HepG2 (cell line): ENCODE measurements around the gene SDK1. TPM values are rescaled to one million over a fixed set of nuclear protein-coding genes. Genes with fewer than 3 reads are reported as not detected.

Experiments used
- ATAC-seq: fragments of 200-7000 bp; cut with Tn5 transposase; 3 replicates; pipeline ENCODE4 v1.9.1; 2020; ENCODE audit warnings: mild to moderate bottlenecking, moderate library complexity
- BruUV-seq: library from RNA; stranded (reverse); fragments of 400-500 nt; replicated peaks from 2 replicates; lab custom pipeline; 2021; lab: Mats Ljungman, UMichigan
- CTCF ChIA-PET: fragments of 300-600 bp; formaldehyde crosslinking; extraction: SDS; loops from one replicate; lab custom pipeline; 2021; ENCODE audit warnings: low total read pairs, inconsistent platforms, low intra/inter-chr PET ratio; lab: Yijun Ruan, JAX
- POLR2A ChIA-PET: fragments of 350-600 bp; sonication (Branson Sonifier 250); formaldehyde crosslinking; loops from one replicate; lab custom pipeline; 2020; ENCODE audit warnings: antibody characterized with exemption, inconsistent platforms; lab: Yijun Ruan, JAX
- DNase-seq: peaks from one replicate; pipeline ENCODE4 v3.0.0-alpha.2; 2015; ENCODE audit warnings: low spot score
- FAIRE-seq: peaks from 3 replicates; lab custom pipeline; 2011; peaks lifted over from hg19 to GRCh38; lab: Jason Lieb, UNC
- H2AFZ ChIP-seq: one replicate; pipeline ENCODE4 v1.6.1; 2011; ENCODE audit warnings: low read length, inconsistent platforms
- H3K27ac ChIP-seq: fragments of 300-600 bp; 3 replicates; pipeline ENCODE4 v1.8.0; 2011; ENCODE audit warnings: mixed run types, mild to moderate bottlenecking, mixed read lengths, low read length, inconsistent platforms; ENCODE audit not compliant: insufficient read depth; ENCODE audit errors: extremely low read length
- H3K27me3 ChIP-seq, 2 experiments: fragments of 200-600 bp in 1 of 2; 2 replicates in 1 of 2; 3 replicates in 1 of 2; pipeline versions ENCODE4 v1.6.0 to v1.8.0; 2011; ENCODE audit warnings: low read length in 2 of 2, mild to moderate bottlenecking in 2 of 2, moderate library complexity in 2 of 2, inconsistent platforms in 1 of 2; ENCODE audit not compliant: insufficient read depth in 2 of 2, control insufficient read depth in 1 of 2
- H3K36me3 ChIP-seq, 2 experiments: fragments of 200-600 bp in 1 of 2; replicated peaks in 1 of 2; 2 replicates in 1 of 2; 3 replicates in 1 of 2; pipeline versions ENCODE4 v1.5.1 to v1.8.0; 2011; ENCODE audit warnings: low read length in 2 of 2, inconsistent platforms in 1 of 2; ENCODE audit not compliant: insufficient read depth in 2 of 2, control insufficient read depth in 1 of 2
- H3K4me1 ChIP-seq: 2 replicates; pipeline ENCODE4 v1.5.1; 2012; ENCODE audit warnings: low read length, inconsistent platforms; ENCODE audit not compliant: insufficient read depth
- H3K4me2 ChIP-seq: 2 replicates; pipeline ENCODE4 v1.6.0; 2011; ENCODE audit warnings: low read depth, low read length, inconsistent platforms
- H3K4me3 ChIP-seq, 3 experiments: fragments of 200-600 bp in 1 of 3; sonication (generic), shearing (Covaris generic) in 1 of 3; replicated peaks in 1 of 3; 2 replicates each; pipeline ENCODE4 v1.5.1; 2011 to 2016; ENCODE audit warnings: low read length in 3 of 3, inconsistent platforms in 2 of 3, low read depth in 2 of 3, mild to moderate bottlenecking in 2 of 3, control low read depth in 1 of 3, mixed read lengths in 1 of 3; ENCODE audit not compliant: insufficient read depth in 1 of 3
- H3K79me2 ChIP-seq: one replicate; pipeline ENCODE4 v1.6.1; 2011; ENCODE audit warnings: low read length, inconsistent platforms; ENCODE audit not compliant: insufficient read depth
- H3K9ac ChIP-seq: 2 replicates; pipeline ENCODE4 v1.6.0; 2011; ENCODE audit warnings: mild to moderate bottlenecking, low read depth, low read length, inconsistent platforms; ENCODE audit not compliant: insufficient read depth
- H3K9me3 ChIP-seq: 2 replicates; pipeline ENCODE4 v1.5.1; 2012; ENCODE audit warnings: mild to moderate bottlenecking, low read length
- H4K20me1 ChIP-seq: 2 replicates; pipeline ENCODE4 v1.6.0; 2011; ENCODE audit warnings: inconsistent platforms, mild to moderate bottlenecking, low read length, moderate library complexity; ENCODE audit not compliant: insufficient read depth
- CCAR2 ChIP-seq: fragments of 200-400 bp; formaldehyde crosslinking; optimal IDR thresholded peaks from 2 replicates; pipeline ENCODE3; 2018; ENCODE audit warnings: low read depth, mild to moderate bottlenecking, low read length, moderate library complexity
- EHMT2 ChIP-seq: fragments of 200-600 bp; sonication (generic); IDR thresholded peaks from 2 replicates; pipeline ENCODE4 v1.7.0; 2017; ENCODE audit warnings: antibody characterized with exemption, low read depth, low read length, borderline replicate concordance
- HOXA9 ChIP-seq: sonication (generic); formaldehyde crosslinking; IDR thresholded peaks from 2 replicates; pipeline ENCODE4 v1.8.1; 2022; ENCODE audit warnings: missing genetic modification reagents, mild to moderate bottlenecking, moderate library complexity, borderline replicate concordance
- MBNL3 ChIP-seq: fragments of 250-450 bp; sonication (Bioruptor Pico); conservative IDR thresholded peaks from 2 replicates; pipeline ENCODE4 v1.8.0; 2022; ENCODE audit warnings: mild to moderate bottlenecking, inconsistent platforms
- MYC ChIP-seq: sonication (generic); formaldehyde crosslinking; IDR thresholded peaks from 2 replicates; pipeline ENCODE4 v1.9.0; 2021; ENCODE audit warnings: missing genetic modification reagents, borderline replicate concordance
- RFX1 ChIP-seq: fragments of 450-650 bp; IDR thresholded peaks from 2 replicates; pipeline ENCODE4 v1.6.1; 2017
- SP5 ChIP-seq: IDR thresholded peaks from 2 replicates; pipeline ENCODE4 v1.6.1; 2016; ENCODE audit warnings: low read depth, borderline replicate concordance
- ZNF556 ChIP-seq: sonication (generic); formaldehyde crosslinking; IDR thresholded peaks from 2 replicates; pipeline ENCODE4 v1.4.0; 2020; ENCODE audit warnings: mild to moderate bottlenecking, missing genetic modification reagents, borderline replicate concordance
- ZNF761 ChIP-seq: sonication (generic); formaldehyde crosslinking; conservative IDR thresholded peaks from 2 replicates; pipeline ENCODE4 v1.4.0; 2020; ENCODE audit warnings: mild to moderate bottlenecking, missing genetic modification reagents
- ZNF776 ChIP-seq: sonication (generic); formaldehyde crosslinking; IDR thresholded peaks from 2 replicates; pipeline ENCODE4 v1.4.0; 2020; ENCODE audit warnings: mild to moderate bottlenecking, missing genetic modification reagents
- ZNF790 ChIP-seq: sonication (generic); formaldehyde crosslinking; IDR thresholded peaks from 2 replicates; pipeline ENCODE4 v1.8.0; 2022; ENCODE audit warnings: missing genetic modification reagents, mild to moderate bottlenecking, borderline replicate concordance
- ZSCAN20 ChIP-seq: sonication (generic); formaldehyde crosslinking; IDR thresholded peaks from 2 replicates; pipeline ENCODE4 v1.4.0; 2020; ENCODE audit warnings: missing genetic modification reagents, mild to moderate bottlenecking, borderline replicate concordance
- WGBS: methylation state at CpG from one replicate; pipeline ENCODE4 v1.1.6; 2017; ENCODE audit warnings: low lambda C conversion rate; 5-methylcytosine and 5-hydroxymethylcytosine counted together
- in situ Hi-C: cut with HindIII; loops from 2 replicates; pipeline ENCODE4 v1.10.0; 2017; ENCODE audit warnings: low pct_unique_long_range_greater_than_20kb; ENCODE audit not compliant: extremely low pct_ligation_motif_present
- intact Hi-C: fragments of 100-400 bp; cut with micrococcal nuclease; formaldehyde crosslinking; loops from one replicate; pipeline ENCODE4 v1.10.0; 2022; ENCODE audit not compliant: unreplicated experiment
- polyA plus RNA-seq, 8 experiments: library from polyadenylated mRNA; depleted of rRNA in 3 of 8; stranded (reverse) in 7 of 8; unstranded in 1 of 8; fragments of >200 nt; fragmentation: Illumina TruSeq in 4 of 8; extraction: Trizol in 4 of 8; gene quantifications; 2 replicates each; pipeline versions ENCODE4 v1.2.1 to v1.2.3, GENCODE V29; 2011 to 2016; ENCODE audit warnings: low read depth in 4 of 8, missing spikeins in 1 of 8, mixed read lengths in 1 of 8; ENCODE audit not compliant: insufficient read depth in 1 of 8
- total RNA-seq, 5 experiments: library from RNA; depleted of rRNA; stranded (reverse); fragments of >200 nt; fragmentation: Illumina TruSeq; extraction: Trizol; gene quantifications; 2 replicates each; pipeline ENCODE4 v1.2.3, GENCODE V29; 2016; ENCODE audit warnings: low read depth in 1 of 5
- TF ChIP-seq, protein P1 (sequence below): IDR thresholded peaks from 2 replicates; pipeline ENCODE4 v1.6.1; 2012; ENCODE audit warnings: low read depth, low read length, improper control_type of control experiment
- TF ChIP-seq, protein P2 (sequence below): IDR thresholded peaks from 2 replicates; pipeline ENCODE4 v1.6.1; 2016; ENCODE audit warnings: control low read depth
- TF ChIP-seq, protein P3 (sequence below), 2 experiments: fragments of 450-650 bp in 1 of 2; sonication (generic) in 1 of 2; formaldehyde crosslinking; IDR thresholded peaks; 2 replicates each; pipeline versions ENCODE4 v1.5.0 to v1.8.0; 2020 to 2022; ENCODE audit warnings: mild to moderate bottlenecking in 1 of 2, missing genetic modification reagents in 1 of 2

The SDK1 gene
- total and polyA plus RNA-seq, 2 of the 13 experiments (the other 11 are each of a cell fraction or from before 2014, with no cell fraction given), result 0.35 to 2.4 TPM

DNA sequence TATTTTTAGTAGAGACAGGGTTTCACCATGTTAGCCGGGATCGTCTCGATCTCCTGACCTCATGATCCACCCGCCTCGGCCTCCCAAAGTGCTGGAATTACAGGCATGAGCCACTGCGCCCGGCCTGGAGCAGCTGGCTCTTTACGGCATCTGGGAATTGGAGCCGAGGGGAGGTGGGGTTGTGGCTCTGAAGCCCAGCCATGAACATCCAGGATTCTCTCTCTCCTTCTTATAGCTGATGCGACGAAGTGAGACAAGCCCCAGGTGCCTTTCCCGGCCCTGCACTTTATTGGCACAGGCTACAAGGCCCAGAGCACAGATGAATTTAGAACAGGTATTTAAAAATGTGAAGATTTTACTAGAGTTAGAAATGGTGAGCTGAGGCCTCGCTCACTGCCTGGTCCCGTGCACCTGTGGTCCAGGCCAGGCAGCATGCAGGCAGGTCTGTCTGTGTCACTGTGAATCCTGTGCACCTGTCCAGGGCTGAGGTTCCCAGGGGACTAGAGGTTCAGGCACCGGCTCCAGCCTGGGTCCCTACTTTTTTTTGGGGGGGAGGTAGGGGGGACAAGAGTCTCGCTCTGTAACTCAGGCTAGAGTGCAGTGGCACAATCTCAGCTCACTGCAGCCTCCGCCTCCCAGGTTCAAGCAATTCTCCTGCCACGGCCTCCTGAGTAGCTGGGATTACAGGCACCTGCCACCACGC, 1001.3 kb downstream of the SDK1 start:
- no peak overlapping the region for H2AFZ ChIP-seq
- WGBS, result 55% methylated on average over 11 of the region's 19 CpGs
- intact Hi-C loops, result no loop called here
- H4K20me1 ChIP-seq, result no peaks in the 10 kb centered on the region
- H3K4me3 ChIP-seq, result no peak overlapping the region
- no peaks in the 10 kb centered on the region for H3K36me3 ChIP-seq
- ChIA-PET CTCF (no interaction called here), POLR2A (no interaction called here)
- no peaks in the 10 kb centered on the region for H3K79me2 ChIP-seq
- no peak for ATAC-seq
- no peak for FAIRE-seq
- H3K4me1 ChIP-seq, result no peaks in the 10 kb centered on the region
- no peak overlapping the region for H3K27ac ChIP-seq
- no peak overlapping the region for H3K9ac ChIP-seq
- H3K4me2 ChIP-seq, result no peak overlapping the region
- DNase-seq, result no peak
- TF ChIP-seq ZNF790 (CRISPR knock-in tag) (no peak), MYC (CRISPR knock-in tag) (no peak), ZNF556 (no peak), MBNL3 (CRISPR knock-in tag) (no peak), RFX1 (no peak), SP5 (no peak), HOXA9 (CRISPR knock-in tag) (no peak), ZSCAN20 (CRISPR knock-in tag) (no peak), EHMT2 (no peak), ZNF776 (CRISPR knock-in tag) (no peak), CCAR2 (no peak), ZNF761 (no peak)
- TF ChIP-seq, protein P1, sequence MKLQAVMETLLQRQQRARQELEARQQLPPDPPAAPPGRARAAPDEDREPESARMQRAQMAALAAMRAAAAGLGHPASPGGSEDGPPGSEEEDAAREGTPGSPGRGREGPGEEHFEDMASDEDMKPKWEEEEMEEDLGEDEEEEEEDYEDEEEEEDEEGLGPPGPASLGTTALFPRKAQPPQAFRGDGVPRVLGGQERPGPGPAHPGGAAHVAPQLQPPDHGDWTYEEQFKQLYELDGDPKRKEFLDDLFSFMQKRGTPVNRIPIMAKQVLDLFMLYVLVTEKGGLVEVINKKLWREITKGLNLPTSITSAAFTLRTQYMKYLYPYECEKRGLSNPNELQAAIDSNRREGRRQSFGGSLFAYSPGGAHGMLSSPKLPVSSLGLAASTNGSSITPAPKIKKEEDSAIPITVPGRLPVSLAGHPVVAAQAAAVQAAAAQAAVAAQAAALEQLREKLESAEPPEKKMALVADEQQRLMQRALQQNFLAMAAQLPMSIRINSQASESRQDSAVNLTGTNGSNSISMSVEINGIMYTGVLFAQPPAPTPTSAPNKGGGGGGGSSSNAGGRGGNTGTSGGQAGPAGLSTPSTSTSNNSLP, result no peak
- TF ChIP-seq, protein P2, sequence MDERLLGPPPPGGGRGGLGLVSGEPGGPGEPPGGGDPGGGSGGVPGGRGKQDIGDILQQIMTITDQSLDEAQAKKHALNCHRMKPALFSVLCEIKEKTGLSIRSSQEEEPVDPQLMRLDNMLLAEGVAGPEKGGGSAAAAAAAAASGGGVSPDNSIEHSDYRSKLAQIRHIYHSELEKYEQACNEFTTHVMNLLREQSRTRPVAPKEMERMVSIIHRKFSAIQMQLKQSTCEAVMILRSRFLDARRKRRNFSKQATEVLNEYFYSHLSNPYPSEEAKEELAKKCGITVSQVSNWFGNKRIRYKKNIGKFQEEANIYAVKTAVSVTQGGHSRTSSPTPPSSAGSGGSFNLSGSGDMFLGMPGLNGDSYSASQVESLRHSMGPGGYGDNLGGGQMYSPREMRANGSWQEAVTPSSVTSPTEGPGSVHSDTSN (CRISPR knock-in tag), result no peak
- TF ChIP-seq, protein P3, sequence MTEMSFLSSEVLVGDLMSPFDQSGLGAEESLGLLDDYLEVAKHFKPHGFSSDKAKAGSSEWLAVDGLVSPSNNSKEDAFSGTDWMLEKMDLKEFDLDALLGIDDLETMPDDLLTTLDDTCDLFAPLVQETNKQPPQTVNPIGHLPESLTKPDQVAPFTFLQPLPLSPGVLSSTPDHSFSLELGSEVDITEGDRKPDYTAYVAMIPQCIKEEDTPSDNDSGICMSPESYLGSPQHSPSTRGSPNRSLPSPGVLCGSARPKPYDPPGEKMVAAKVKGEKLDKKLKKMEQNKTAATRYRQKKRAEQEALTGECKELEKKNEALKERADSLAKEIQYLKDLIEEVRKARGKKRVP (CRISPR knock-in tag; IDR thresholded peaks at IDR 0.05), result no peak
- no TSS peak for BruUV-seq
- peaks cover 1 to 17% of the 10 kb centered on the region in 2 experiments; a peak in 1 of 5 replicates for H3K27me3 ChIP-seq
- in situ Hi-C loops, result no loop called here
- no peaks in the 10 kb centered on the region for H3K9me3 ChIP-seq
